Loucy (cell line): Measurements from ENCODE around the gene NFATC4.

Experiments
- CTCF ChIP-seq: fragments of 200-600 bp; sonication (generic); conservative IDR thresholded peaks from 2 replicates; pipeline ENCODE4 v1.5.1; 2014; ENCODE audit warnings: mild to moderate bottlenecking, antibody characterized with exemption, low read length
- EZH2phosphoT487 ChIP-seq: fragments of 200-600 bp; IDR thresholded peaks from 2 replicates; pipeline ENCODE4 v1.6.1; 2018; ENCODE audit warnings: antibody characterized with exemption, mild to moderate bottlenecking, moderate library complexity, borderline replicate concordance

GRCh38 chr14:24426150-24426911 lies 58.3 kb downstream of the NFATC4 start:
- TF ChIP-seq CTCF: no peak
- no peak for TF ChIP-seq EZH2phosphoT487
